NCI-H187 treated with DMSO at 0.1 percent for 48 hours (cell line): Measurements from ENCODE around the gene TIAM1.

Source experiments
- DNase-seq: peaks from one replicate; lab custom pipeline; 2025; lab: John Stamatoyannopoulos, UW

The TIAM1 gene

GRCh38 chr21:31135531-31136184 lies 208.4 kb downstream of the TIAM1 start:
- no peak for DNase-seq

- DNase-seq: no peak
These were observed 210.7 kb downstream of the TIAM1 start for GRCh38 chr21:31133243-31133830.

GRCh38 chr21:31132574-31133242 lies 211.4 kb downstream of the TIAM1 start:
- DNase-seq: no peak

GRCh38 chr21:31130821-31131220 lies 213.2 kb downstream of the TIAM1 start:
- no peak for DNase-seq

GRCh38 chr21:31128234-31128633 lies 215.8 kb downstream of the TIAM1 start:
- DNase-seq: no peak

GRCh38 chr21:31124010-31124409 lies 220.1 kb downstream of the TIAM1 start:
- DNase-seq: no peak

GRCh38 chr21:31119199-31119598 lies 224.9 kb downstream of the TIAM1 start:
- no peak for DNase-seq

GRCh38 chr21:31117128-31117916 lies 226.7 kb downstream of the TIAM1 start:
- no peak for DNase-seq

- DNase-seq: no peak
These were observed 228.8 kb downstream of the TIAM1 start for GRCh38 chr21:31115249-31115648.

GRCh38 chr21:31111093-31111492 lies 233.0 kb downstream of the TIAM1 start:
- DNase-seq: no peak

- DNase-seq: no peak
These were observed 233.6 kb downstream of the TIAM1 start for GRCh38 chr21:31110430-31110829.

- DNase-seq: no peak
These were observed 236.2 kb downstream of the TIAM1 start for GRCh38 chr21:31107871-31108270.

- DNase-seq: no peak
These were observed 236.8 kb downstream of the TIAM1 start for GRCh38 chr21:31107176-31107785.

- no peak for DNase-seq
These were observed 240.3 kb downstream of the TIAM1 start for GRCh38 chr21:31103571-31104265.

- DNase-seq: no peak
These were observed 240.9 kb downstream of the TIAM1 start for GRCh38 chr21:31103163-31103562.

- no peak for DNase-seq
These were observed 244.9 kb downstream of the TIAM1 start for GRCh38 chr21:31099122-31099521.

- no peak for DNase-seq
These were observed 245.5 kb downstream of the TIAM1 start for GRCh38 chr21:31098576-31099005.

GRCh38 chr21:31092832-31093625 lies 251.0 kb downstream of the TIAM1 start:
- DNase-seq: no peak

GRCh38 chr21:31090376-31090775 lies 253.7 kb downstream of the TIAM1 start:
- DNase-seq: no peak

- DNase-seq: no peak
These were observed 255.6 kb downstream of the TIAM1 start for GRCh38 chr21:31088474-31088751.
